Upper lobe of right lung (tissue), 1 donor: ENCODE results near the gene PLA2G3. TPM values are rescaled to one million over a fixed set of nuclear protein-coding genes. Genes with fewer than 3 reads are reported as not detected.

Experiments
- ATAC-seq: fragments of 200-7000 bp; cut with Tn5 transposase; one replicate; pipeline ENCODE4 v1.9.1; 2020; ENCODE audit warnings: mild to moderate bottlenecking, moderate library complexity
- DNase-seq: peaks from one replicate; pipeline ENCODE4 v3.0.0-alpha.2; 2020
- H3K27ac ChIP-seq: fragments of 200-600 bp; one replicate; pipeline ENCODE4 v1.8.0; 2022
- H3K27me3 ChIP-seq: fragments of 200-600 bp; one replicate; pipeline ENCODE4 v1.8.0; 2022; ENCODE audit warnings: mild to moderate bottlenecking
- H3K36me3 ChIP-seq: fragments of 200-600 bp; one replicate; pipeline ENCODE4 v1.8.0; 2022
- H3K4me1 ChIP-seq: fragments of 200-600 bp; one replicate; pipeline ENCODE4 v1.8.0; 2022
- H3K4me3 ChIP-seq: fragments of 200-600 bp; one replicate; pipeline ENCODE4 v1.8.0; 2022; ENCODE audit warnings: mild to moderate bottlenecking
- H3K9me3 ChIP-seq: fragments of 200-600 bp; one replicate; pipeline ENCODE4 v1.8.0; 2022
- intact Hi-C: fragments of 100-400 bp; cut with DNase I; formaldehyde crosslinking; loops from one replicate; pipeline ENCODE4 v1.11.0; 2022
- total RNA-seq: library from RNA; stranded (reverse); fragmentation: NEBNext Ultra II Directional; extraction: Animal tissue kit (Norgen Biotek cat#: 25700); gene quantifications from one replicate; pipeline ENCODE4 v1.2.1, GENCODE V29; 2021
- TF ChIP-seq, protein P1 (sequence below): fragments of 200-600 bp; IDR thresholded peaks from one replicate; pipeline ENCODE4 v1.8.0; 2022; ENCODE audit warnings: antibody characterized with exemption
- donor health status: DM: no; HTN: yes; CAD: no; lungs with severe emphysema.

PLA2G3 gene
- total RNA-seq, 1 donor from 2014 or later, result 6.9 TPM

DNA sequence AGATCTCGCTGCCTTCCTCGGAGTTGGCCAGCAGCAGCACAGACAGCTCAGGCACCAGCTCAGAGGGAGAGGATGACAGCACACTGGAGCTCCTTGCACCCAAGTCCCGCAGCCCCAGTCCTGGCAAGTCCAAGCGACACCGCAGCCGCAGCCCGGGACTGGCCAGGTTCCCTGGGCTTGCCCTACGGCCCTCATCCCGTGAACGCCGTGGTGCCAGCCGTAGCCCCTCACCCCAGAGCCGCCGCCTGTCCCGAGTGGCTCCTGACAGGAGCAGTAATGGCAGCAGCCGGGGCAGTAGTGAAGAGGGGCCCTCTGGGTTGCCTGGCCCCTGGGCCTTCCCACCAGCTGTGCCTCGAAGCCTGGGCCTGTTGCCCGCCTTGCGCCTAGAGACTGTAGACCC is 6.4 kb downstream of the PLA2G3 start:
- no peak overlapping the region for H3K4me3 ChIP-seq
- ATAC-seq (no peak), DNase-seq (no peak)
- H3K36me3 ChIP-seq, result no peaks in the 10 kb centered on the region
- no peaks in the 10 kb centered on the region for H3K27me3 ChIP-seq
- intact Hi-C loops, result no loop called here
- H3K4me1 ChIP-seq, result no peaks in the 10 kb centered on the region
- H3K9me3 ChIP-seq, result no peaks in the 10 kb centered on the region
- TF ChIP-seq, protein P1, sequence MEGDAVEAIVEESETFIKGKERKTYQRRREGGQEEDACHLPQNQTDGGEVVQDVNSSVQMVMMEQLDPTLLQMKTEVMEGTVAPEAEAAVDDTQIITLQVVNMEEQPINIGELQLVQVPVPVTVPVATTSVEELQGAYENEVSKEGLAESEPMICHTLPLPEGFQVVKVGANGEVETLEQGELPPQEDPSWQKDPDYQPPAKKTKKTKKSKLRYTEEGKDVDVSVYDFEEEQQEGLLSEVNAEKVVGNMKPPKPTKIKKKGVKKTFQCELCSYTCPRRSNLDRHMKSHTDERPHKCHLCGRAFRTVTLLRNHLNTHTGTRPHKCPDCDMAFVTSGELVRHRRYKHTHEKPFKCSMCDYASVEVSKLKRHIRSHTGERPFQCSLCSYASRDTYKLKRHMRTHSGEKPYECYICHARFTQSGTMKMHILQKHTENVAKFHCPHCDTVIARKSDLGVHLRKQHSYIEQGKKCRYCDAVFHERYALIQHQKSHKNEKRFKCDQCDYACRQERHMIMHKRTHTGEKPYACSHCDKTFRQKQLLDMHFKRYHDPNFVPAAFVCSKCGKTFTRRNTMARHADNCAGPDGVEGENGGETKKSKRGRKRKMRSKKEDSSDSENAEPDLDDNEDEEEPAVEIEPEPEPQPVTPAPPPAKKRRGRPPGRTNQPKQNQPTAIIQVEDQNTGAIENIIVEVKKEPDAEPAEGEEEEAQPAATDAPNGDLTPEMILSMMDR, result no peak
- no peak overlapping the region for H3K27ac ChIP-seq

DNA sequence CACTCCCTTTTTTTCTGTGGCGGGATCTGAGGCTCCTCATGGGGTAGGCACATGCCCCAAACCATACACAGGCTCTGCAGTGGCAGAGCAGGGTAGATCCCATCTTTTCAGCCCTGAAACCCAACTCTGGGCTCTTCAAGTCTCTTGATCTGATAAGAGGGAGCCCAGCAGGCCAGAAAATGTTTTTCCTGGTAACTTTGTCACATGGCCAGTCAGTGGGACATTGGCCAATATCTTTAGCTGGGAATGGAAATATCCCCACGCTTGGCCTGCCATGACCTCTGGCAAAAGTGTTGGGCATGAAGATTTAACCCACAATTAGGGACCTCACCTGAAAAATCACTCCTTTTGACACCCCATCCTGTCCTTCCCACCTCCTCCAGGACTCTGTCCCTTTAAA is 9.4 kb downstream of the PLA2G3 start:
- Histone ChIP-seq H3K27me3 (no peaks in the 10 kb centered on the region), H3K4me1 (no peaks in the 10 kb centered on the region), H3K9me3 (no peaks in the 10 kb centered on the region), H3K27ac (no peak overlapping the region), H3K36me3 (no peaks in the 10 kb centered on the region), H3K4me3 (no peak overlapping the region)
- TF ChIP-seq, protein P1, result no peak
- intact Hi-C loops, result no loop called here
- ATAC-seq, result peak; percentile 8
- no peak for DNase-seq

DNA sequence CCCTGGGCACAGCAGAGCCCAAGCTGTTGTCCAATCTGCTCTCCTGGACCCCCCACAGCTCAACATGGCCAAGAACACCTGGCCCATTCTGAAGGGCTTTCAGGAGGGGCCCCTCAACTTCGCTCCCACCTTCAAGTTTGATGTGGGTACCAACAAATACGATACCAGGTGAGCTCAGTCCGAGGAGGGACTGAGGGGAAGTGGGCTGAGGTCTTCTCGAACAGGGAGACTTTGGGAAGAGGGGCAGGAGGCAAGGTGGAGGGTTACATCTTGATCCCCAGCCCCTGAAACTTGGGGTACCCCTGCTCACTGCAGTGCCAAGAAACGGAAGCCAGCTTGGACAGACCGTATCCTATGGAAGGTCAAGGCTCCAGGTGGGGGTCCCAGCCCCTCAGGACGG is 12.2 kb downstream of the PLA2G3 start:
- Histone ChIP-seq H3K4me1 (no peaks in the 10 kb centered on the region), H3K9me3 (no peaks in the 10 kb centered on the region), H3K27ac (no peak overlapping the region), H3K27me3 (no peaks in the 10 kb centered on the region), H3K36me3 (no peaks in the 10 kb centered on the region), H3K4me3 (no peak overlapping the region)
- no peak for DNase-seq
- no peak for ATAC-seq
- intact Hi-C loops, result no loop called here
- TF ChIP-seq, protein P1, result no peak

DNA sequence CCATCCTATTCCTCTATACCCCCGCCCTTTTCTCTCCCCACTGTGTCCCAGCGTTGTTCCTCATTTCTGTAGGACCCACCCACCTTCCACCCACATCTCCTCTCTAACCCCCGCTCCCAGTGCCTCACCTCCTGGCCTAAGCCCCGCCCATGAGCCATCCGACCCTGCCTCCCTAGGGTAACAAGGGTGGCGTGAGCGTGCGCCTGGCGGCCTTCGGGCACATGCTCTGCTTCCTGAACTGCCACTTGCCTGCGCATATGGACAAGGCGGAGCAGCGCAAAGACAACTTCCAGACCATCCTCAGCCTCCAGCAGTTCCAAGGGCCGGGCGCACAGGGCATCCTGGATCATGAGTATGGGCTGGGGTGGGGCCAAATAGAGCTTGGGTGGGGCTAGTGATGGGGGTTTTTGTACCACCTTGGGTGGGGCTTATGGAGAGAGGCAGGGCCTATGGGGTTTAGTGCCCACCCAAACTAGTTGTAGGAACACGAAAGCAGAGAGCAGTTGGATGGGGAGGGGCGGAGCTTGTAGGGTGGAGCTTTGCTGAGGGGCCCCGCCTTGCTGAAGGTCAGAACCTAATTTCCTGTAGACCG is 13.0 kb downstream of the PLA2G3 start:
- intact Hi-C loops, result no loop called here
- DNase-seq, result no peak
- TF ChIP-seq, protein P1, result no peak
- H3K36me3 ChIP-seq, result no peaks in the 10 kb centered on the region
- no peak overlapping the region for H3K27ac ChIP-seq
- H3K4me1 ChIP-seq, result peaks cover 3% of the 10 kb centered on the region
- no peak overlapping the region for H3K4me3 ChIP-seq
- H3K9me3 ChIP-seq, result no peaks in the 10 kb centered on the region
- no peak for ATAC-seq
- no peaks in the 10 kb centered on the region for H3K27me3 ChIP-seq

DNA sequence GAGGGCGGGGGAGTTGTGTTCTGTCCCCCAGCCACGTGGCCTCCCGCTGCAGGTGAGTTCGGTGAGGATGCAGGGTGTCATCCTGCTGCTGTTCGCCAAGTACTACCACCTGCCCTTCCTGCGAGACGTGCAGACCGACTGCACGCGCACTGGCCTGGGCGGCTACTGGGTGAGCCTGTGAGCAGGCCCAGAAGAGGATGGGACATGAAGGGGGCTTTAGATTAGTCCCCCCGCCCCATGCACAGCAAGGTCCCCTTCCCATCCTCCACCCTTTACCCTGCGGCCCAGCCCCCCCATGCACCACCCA is 13.5 kb downstream of the PLA2G3 start:
- intact Hi-C loops, result no loop called here
- no peak for ATAC-seq
- peaks cover 3% of the 10 kb centered on the region for H3K4me1 ChIP-seq
- no peak overlapping the region for H3K4me3 ChIP-seq
- no peak for DNase-seq
- H3K27ac ChIP-seq, result no peak overlapping the region
- H3K36me3 ChIP-seq, result no peaks in the 10 kb centered on the region
- TF ChIP-seq, protein P1, result no peak
- H3K9me3 ChIP-seq, result no peaks in the 10 kb centered on the region
- no peaks in the 10 kb centered on the region for H3K27me3 ChIP-seq
